Activated naive CD4-positive, alpha-beta T cell treated with anti-CD3 and anti-CD28 coated beads, Interleukin-2, amount 50 U/mL, for 72 hours (primary cell): ENCODE results near the gene MIER2. TPM values are rescaled to one million over a fixed set of nuclear protein-coding genes. Genes with fewer than 3 reads are reported as not detected.

Experiments
- ATAC-seq, 2 donors: fragments of 150-1000 bp; cut with Tn5 transposase; 2 replicates each; pipeline ENCODE4 v1.10.0; 2021; ENCODE audit warnings: mild to moderate bottlenecking in 2 of 2, moderate library complexity in 2 of 2
- DNase-seq, 2 donors: peaks; one replicate each; pipeline ENCODE4 v3.0.0; 2021 to 2022; ENCODE audit warnings: low spot score in 2 of 2
- H3K27ac Mint-ChIP-seq, 2 donors: one replicate each; pipeline ENCODE4 v1.8.0; 2022; ENCODE audit warnings: mild to moderate bottlenecking in 2 of 2, mixed read lengths in 2 of 2
- H3K36me3 Mint-ChIP-seq, 2 donors: one replicate each; pipeline ENCODE4 v1.8.0; 2022; ENCODE audit warnings: mixed read lengths in 2 of 2
- H3K9me3 Mint-ChIP-seq, 2 donors: one replicate each; pipeline ENCODE4 v1.8.0; 2022; ENCODE audit warnings: mixed read lengths in 2 of 2
- total RNA-seq, 2 donors: library from RNA; stranded (reverse); gene quantifications; one replicate each; pipeline ENCODE4 v1.2.3, GENCODE V29; 2022

MIER2 gene
- total RNA-seq, 2 donors from 2014 or later, result 22.8 to 34.3 TPM

GRCh38 chr19:328025-328505 is 16.5 kb downstream of the MIER2 start:
- no peak for ATAC-seq
- DNase-seq, result no peak
- peaks cover 26 to 41% of the 10 kb centered on the region in 2 donors for H3K36me3 Mint-ChIP-seq
- H3K27ac Mint-ChIP-seq, result peak overlapping the region in 1 of 2 donors; percentile 10
- H3K9me3 Mint-ChIP-seq, result peaks cover 0 to 9% of the 10 kb centered on the region in 2 donors

- H3K27ac Mint-ChIP-seq, result peak overlapping the region in 1 of 2 donors; percentile 10
- ATAC-seq, result no peak
- peaks cover 0 to 9% of the 10 kb centered on the region in 2 donors for H3K9me3 Mint-ChIP-seq
- DNase-seq, result no peak
- peaks cover 26 to 41% of the 10 kb centered on the region in 2 donors for H3K36me3 Mint-ChIP-seq
These were observed 17.1 kb downstream of the MIER2 start for GRCh38 chr19:327291-328024.

GRCh38 chr19:326871-327270 is 17.7 kb downstream of the MIER2 start:
- no peak for ATAC-seq
- H3K9me3 Mint-ChIP-seq, result peaks cover 0 to 9% of the 10 kb centered on the region in 2 donors

GRCh38 chr19:325937-326565 is 18.5 kb downstream of the MIER2 start:
- ATAC-seq (no peak), DNase-seq (no peak)
- Mint-ChIP-seq H3K36me3 (peaks cover 27 to 39% of the 10 kb centered on the region in 2 donors), H3K27ac (no peak overlapping the region), H3K9me3 (peaks cover 0 to 9% of the 10 kb centered on the region in 2 donors)

More at GRCh38 chr19:326871-327270, 17.7 kb downstream of the MIER2 start:
- H3K36me3 Mint-ChIP-seq, result peaks cover 26 to 41% of the 10 kb centered on the region in 2 donors
- no peak for DNase-seq
- H3K27ac Mint-ChIP-seq, result no peak overlapping the region

- no peak overlapping the region for H3K27ac Mint-ChIP-seq
- ATAC-seq, result no peak
- no peak for DNase-seq
- peaks cover 0 to 5% of the 10 kb centered on the region in 2 donors for H3K9me3 Mint-ChIP-seq
- peaks cover 24 to 36% of the 10 kb centered on the region in 2 donors for H3K36me3 Mint-ChIP-seq
These were observed 19.2 kb downstream of the MIER2 start for GRCh38 chr19:325173-325936.

- ATAC-seq, result no peak
- H3K27ac Mint-ChIP-seq, result no peak overlapping the region
- peaks cover 0 to 5% of the 10 kb centered on the region in 2 donors for H3K9me3 Mint-ChIP-seq
- H3K36me3 Mint-ChIP-seq, result peaks cover 24 to 40% of the 10 kb centered on the region in 2 donors
- DNase-seq, result no peak
These were observed 19.9 kb downstream of the MIER2 start for GRCh38 chr19:324716-325115.

- ATAC-seq (no peak), DNase-seq (no peak)
- Mint-ChIP-seq H3K9me3 (peaks cover 4 to 5% of the 10 kb centered on the region in 2 donors), H3K36me3 (peaks cover 14 to 34% of the 10 kb centered on the region in 2 donors), H3K27ac (no peak overlapping the region)
These were observed 22.0 kb downstream of the MIER2 start for GRCh38 chr19:322616-323015.

GRCh38 chr19:318509-318774 is 26.2 kb downstream of the MIER2 start:
- Mint-ChIP-seq H3K9me3 (peaks cover 4 to 5% of the 10 kb centered on the region in 2 donors), H3K36me3 (peaks cover 18 to 25% of the 10 kb centered on the region in 2 donors)
- no peak for ATAC-seq

GRCh38 chr19:317710-318508 is 26.7 kb downstream of the MIER2 start:
- H3K36me3 Mint-ChIP-seq, result peaks cover 18 to 25% of the 10 kb centered on the region in 2 donors
- DNase-seq (no peak), ATAC-seq (no peak)
- H3K27ac Mint-ChIP-seq, result no peak overlapping the region
- peaks cover 4 to 5% of the 10 kb centered on the region in 2 donors for H3K9me3 Mint-ChIP-seq

More at GRCh38 chr19:318509-318774, 26.2 kb downstream of the MIER2 start:
- H3K27ac Mint-ChIP-seq, result no peak overlapping the region
- no peak for DNase-seq

- H3K27ac Mint-ChIP-seq, result peak overlapping the region in 1 of 2 donors; percentile 0
- ATAC-seq (no peak), DNase-seq (no peak)
- H3K9me3 Mint-ChIP-seq, result peaks cover 4 to 5% of the 10 kb centered on the region in 2 donors
- peaks cover 15 to 20% of the 10 kb centered on the region in 2 donors for H3K36me3 Mint-ChIP-seq
These were observed 28.8 kb downstream of the MIER2 start for GRCh38 chr19:315811-316210.

- Mint-ChIP-seq H3K36me3 (peaks cover 11 to 14% of the 10 kb centered on the region in 2 donors), H3K9me3 (peaks cover 4 to 5% of the 10 kb centered on the region in 2 donors)
These were observed 30.4 kb downstream of the MIER2 start for GRCh38 chr19:313988-314815.

GRCh38 chr19:313169-313987 is 31.2 kb downstream of the MIER2 start:
- DNase-seq (no peak), ATAC-seq (no peak)
- Mint-ChIP-seq H3K36me3 (peaks cover 9 to 12% of the 10 kb centered on the region in 2 donors), H3K27ac (peak overlapping the region in 1 of 2 donors; percentile 60), H3K9me3 (peaks cover 3% of the 10 kb centered on the region in 2 donors)

More at GRCh38 chr19:313988-314815, 30.4 kb downstream of the MIER2 start:
- DNase-seq (no peak), ATAC-seq (no peak)
- H3K27ac Mint-ChIP-seq, result no peak overlapping the region

GRCh38 chr19:311813-312261 is 32.8 kb downstream of the MIER2 start:
- H3K36me3 Mint-ChIP-seq, result peaks cover 0 to 5% of the 10 kb centered on the region in 2 donors
- no peak for DNase-seq
- no peaks in the 10 kb centered on the region for H3K9me3 Mint-ChIP-seq
- H3K27ac Mint-ChIP-seq, result no peak overlapping the region
- no peak for ATAC-seq

- Mint-ChIP-seq H3K9me3 (no peaks in the 10 kb centered on the region), H3K27ac (peak overlapping the region in 1 of 2 donors; percentile 19), H3K36me3 (peaks cover 0 to 5% of the 10 kb centered on the region in 2 donors)
- no peak for DNase-seq
- no peak for ATAC-seq
These were observed 33.7 kb downstream of the MIER2 start for GRCh38 chr19:310781-311496.
